ENCODE results near the gene ZBTB9.
"Not testable (repeated sequence)": the region's sequence is repeated elsewhere in the genome, so short reads cannot be mapped to it uniquely, and the experiment has no call there.

- TF ChIP-seq CTCF (IDR thresholded peaks at IDR 0.05; ENCODE audit: low read length); EZH2 (optimal IDR thresholded peaks at IDR 0.05; ENCODE audit: low read depth, low read length): not testable (repeated sequence)
Observed at GRCh38 chr6:33482620-33483019, 28.2 kb downstream of the ZBTB9 start.
